Mesodermal cell (in vitro differentiated cells): ENCODE results near the gene FRYL.
"Not testable (repeated sequence)": the region's sequence is repeated elsewhere in the genome, so short reads cannot be mapped to it uniquely, and the experiment has no call there.

Source experiments
- H3K27ac ChIP-seq: 2 replicates; pipeline ENCODE4 v1.7.0; 2013; ENCODE audit warnings: mild to moderate bottlenecking, low read depth, low read length, moderate library complexity; ENCODE audit not compliant: severe bottlenecking
- H3K36me3 ChIP-seq: 2 replicates; pipeline ENCODE4 v1.7.1; 2013; ENCODE audit warnings: mild to moderate bottlenecking, low read length, moderate library complexity; ENCODE audit not compliant: control insufficient read depth, insufficient read depth
- H3K4me1 ChIP-seq: one replicate; pipeline ENCODE4 v1.7.1; 2013; ENCODE audit warnings: mild to moderate bottlenecking, low read length; ENCODE audit not compliant: insufficient read depth, control insufficient read depth, poor library complexity, severe bottlenecking
- H3K4me3 ChIP-seq: 2 replicates; pipeline ENCODE4 v1.7.0; 2013; ENCODE audit warnings: low read length, control low read depth, mild to moderate bottlenecking; ENCODE audit not compliant: insufficient read depth, poor library complexity, severe bottlenecking; ENCODE audit errors: extremely low read depth
- H3K9me3 ChIP-seq: 2 replicates; pipeline ENCODE4 v1.7.1; 2013; ENCODE audit warnings: mild to moderate bottlenecking, low read length, moderate library complexity; ENCODE audit not compliant: control insufficient read depth
- WGBS, 2 experiments: methylation state at CpG; one replicate each; pipeline ENCODE4 v1.1.5; 2013; ENCODE audit warnings: missing lambda C conversion rate in 2 of 2; ENCODE audit not compliant: insufficient coverage in 2 of 2; 5-methylcytosine and 5-hydroxymethylcytosine counted together

The FRYL gene

DNA sequence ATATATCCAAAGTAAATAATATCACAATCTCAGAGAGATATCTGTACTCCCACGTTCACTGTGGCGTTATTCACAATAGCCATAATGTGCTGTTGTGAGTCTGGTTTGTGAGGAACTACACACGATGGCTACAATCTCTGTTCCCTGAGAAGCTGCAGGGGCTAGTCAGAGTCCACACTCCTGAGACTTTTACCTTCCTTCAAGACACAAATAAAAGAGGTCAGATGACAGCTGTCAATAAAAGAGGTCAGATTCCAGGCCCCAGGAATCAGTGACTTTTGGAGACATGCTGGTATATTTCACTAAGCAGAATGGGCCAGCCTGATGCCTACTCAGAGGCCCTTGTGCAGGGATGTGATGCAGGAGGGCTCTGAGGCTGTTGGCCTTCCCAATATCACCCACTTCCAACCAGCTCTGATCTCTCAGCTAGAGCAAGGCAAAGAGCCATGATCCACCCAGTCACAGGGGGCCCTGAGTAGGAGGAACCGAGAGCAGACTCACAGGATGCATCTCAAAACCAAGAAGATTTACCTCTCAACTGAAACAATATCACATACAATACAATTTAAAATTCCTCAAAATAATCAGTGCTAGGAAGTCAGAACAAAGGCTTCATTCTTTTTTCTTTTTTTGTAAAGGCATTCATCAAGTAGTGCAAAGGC is 13.8 kb downstream of the FRYL start:
- peaks cover 15% of the 10 kb centered on the region for H3K36me3 ChIP-seq

DNA sequence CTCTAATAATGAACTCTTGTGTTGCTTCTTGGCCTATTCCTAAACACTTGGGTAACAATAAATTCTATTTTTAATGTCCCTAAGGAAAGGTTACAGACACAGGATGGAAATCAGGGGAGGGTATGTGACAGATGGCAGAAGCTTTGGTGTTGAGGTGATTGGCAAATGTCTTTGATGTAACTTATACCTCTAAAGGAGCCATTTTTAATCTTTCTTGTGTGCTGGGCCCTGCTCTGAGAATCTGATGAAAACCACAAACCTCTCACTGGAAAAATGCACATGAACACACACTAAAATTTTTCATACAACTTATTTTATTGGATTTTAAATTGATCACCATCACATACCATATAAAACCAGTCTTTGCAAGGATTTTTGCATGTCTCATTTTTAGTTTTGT is 17.7 kb downstream of the FRYL start:
- no peaks in the 10 kb centered on the region for H3K4me1 ChIP-seq
- H3K9me3 ChIP-seq: peaks cover 4% of the 10 kb centered on the region
- no peak overlapping the region for H3K27ac ChIP-seq
- H3K4me3 ChIP-seq: no peak overlapping the region
- H3K36me3 ChIP-seq: peaks cover 17% of the 10 kb centered on the region

More for the DNA sequence above, 13.8 kb downstream of the FRYL start:
- peaks cover 4% of the 10 kb centered on the region for H3K9me3 ChIP-seq
- no peak overlapping the region for H3K4me3 ChIP-seq
- no peaks in the 10 kb centered on the region for H3K4me1 ChIP-seq
- WGBS, 2 experiments: 87 to 100% methylated on average over 1 to 2 of the region's 4 CpGs
- no peak overlapping the region for H3K27ac ChIP-seq

DNA sequence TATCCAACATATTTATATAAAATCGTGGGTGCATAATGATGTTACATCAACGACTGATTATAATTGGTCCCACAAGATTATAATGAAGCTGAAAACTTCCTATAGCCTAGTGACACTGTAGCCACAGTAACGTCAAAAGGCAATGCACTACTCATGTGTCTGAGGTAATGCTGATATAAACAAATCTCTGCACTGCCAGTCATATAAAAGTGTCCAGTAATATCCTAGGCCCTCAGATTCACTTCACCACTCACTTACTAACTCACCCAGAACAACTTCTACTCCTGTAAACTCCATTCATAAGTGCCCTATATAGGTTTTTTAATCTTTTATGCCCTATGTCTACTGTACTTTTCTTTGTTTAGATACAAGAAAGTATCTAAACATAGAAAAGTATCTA is 18.8 kb downstream of the FRYL start:
- H3K4me1 ChIP-seq: no peaks in the 10 kb centered on the region
- WGBS, 2 experiments: 100% methylated on average over 2 of the region's 3 CpGs; no CpG with 5 or more reads in 1 of the 2 experiments
- peaks cover 4% of the 10 kb centered on the region for H3K9me3 ChIP-seq
- H3K36me3 ChIP-seq: peaks cover 13% of the 10 kb centered on the region
- H3K4me3 ChIP-seq: no peak overlapping the region
- no peak overlapping the region for H3K27ac ChIP-seq

DNA sequence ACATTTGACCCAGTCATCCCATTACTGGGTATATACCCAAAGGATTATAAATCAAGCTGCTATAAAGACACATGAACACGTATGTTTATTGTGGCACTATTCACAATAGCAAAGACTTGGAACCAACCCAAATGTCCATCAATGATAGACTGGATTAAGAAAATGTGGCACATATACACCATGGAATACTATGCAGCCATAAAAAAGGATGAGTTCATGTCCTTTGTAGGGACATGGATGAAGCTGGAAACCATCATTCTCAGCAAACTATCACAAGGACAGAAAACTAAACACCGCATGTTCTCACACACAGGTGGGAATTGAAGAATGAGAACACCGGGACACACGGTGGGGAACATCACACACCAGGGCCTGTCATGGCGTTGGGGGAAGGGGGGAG is 21.4 kb downstream of the FRYL start:
- not testable (repeated sequence) for H3K4me1 ChIP-seq, H3K9me3 ChIP-seq, H3K4me3 ChIP-seq, H3K27ac ChIP-seq
- 89 to 100% methylated on average over 2 to 3 of the region's 5 CpGs for WGBS, 2 experiments
- peaks cover 13% of the 10 kb centered on the region for H3K36me3 ChIP-seq

- H3K36me3 ChIP-seq: peaks cover 13% of the 10 kb centered on the region
- no peaks in the 10 kb centered on the region for H3K4me1 ChIP-seq
- H3K27ac ChIP-seq: no peak overlapping the region
- no peak overlapping the region for H3K4me3 ChIP-seq
- WGBS, 2 experiments: 82 to 96% methylated on average over 4 of the region's 4 CpGs
- peaks cover 7% of the 10 kb centered on the region for H3K9me3 ChIP-seq
Observed at GRCh38 chr4:48756689-48757220, 23.3 kb downstream of the FRYL start.

DNA sequence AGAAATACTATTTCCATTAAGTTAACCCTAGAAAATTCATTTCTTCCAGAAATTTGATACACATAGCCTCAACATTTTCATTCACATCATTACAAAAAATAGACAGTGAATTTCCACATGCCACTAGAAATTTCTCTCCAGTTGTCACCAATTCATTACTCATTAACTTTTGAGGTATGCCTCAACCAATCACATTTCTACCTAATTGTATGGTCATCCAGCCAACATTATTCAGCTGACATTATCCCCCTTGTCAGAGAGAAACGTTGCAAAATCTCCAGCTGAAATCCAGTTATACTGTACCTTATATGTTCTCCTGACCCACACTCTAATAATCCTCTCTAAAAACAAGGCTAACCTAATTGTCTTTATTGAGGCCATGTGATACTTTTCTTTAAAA is 24.8 kb downstream of the FRYL start:
- 100% methylated on average over 1 of the region's 1 CpG; no CpG with 5 or more reads in 1 of the 2 experiments for WGBS, 2 experiments
- Histone ChIP-seq H3K4me1 (no peaks in the 10 kb centered on the region), H3K36me3 (peaks cover 11% of the 10 kb centered on the region), H3K27ac (no peak overlapping the region), H3K9me3 (peaks cover 7% of the 10 kb centered on the region), H3K4me3 (no peak overlapping the region)

GRCh38 chr4:48753159-48753558 is 26.9 kb downstream of the FRYL start:
- no CpG with 5 or more reads among the region's 1 CpG for WGBS, 2 experiments
- no peaks in the 10 kb centered on the region for H3K4me1 ChIP-seq
- H3K4me3 ChIP-seq: no peak overlapping the region
- no peaks in the 10 kb centered on the region for H3K36me3 ChIP-seq
- H3K27ac ChIP-seq: no peak overlapping the region
- peaks cover 7% of the 10 kb centered on the region for H3K9me3 ChIP-seq

DNA sequence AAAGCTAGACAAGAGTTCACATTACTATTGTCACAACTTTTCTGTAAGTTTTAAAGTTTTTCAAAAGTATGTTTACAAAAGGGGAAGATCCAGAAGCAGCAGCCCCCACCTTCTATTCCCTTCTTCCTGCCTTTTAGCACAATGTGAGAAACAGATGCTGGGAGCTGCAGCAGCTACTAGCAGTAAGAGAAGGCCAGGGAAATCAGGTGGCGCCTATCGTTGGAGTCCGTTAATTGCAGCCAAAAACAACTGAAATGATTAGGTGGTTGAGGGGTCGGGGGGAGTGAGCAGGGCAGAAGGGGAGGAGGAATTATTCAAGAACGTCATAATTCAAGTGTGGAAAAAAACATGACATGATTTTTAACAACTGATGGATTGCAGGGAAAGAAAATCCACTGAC is 27.4 kb downstream of the FRYL start:
- no peaks in the 10 kb centered on the region for H3K4me1 ChIP-seq
- no peak overlapping the region for H3K27ac ChIP-seq
- H3K36me3 ChIP-seq: no peaks in the 10 kb centered on the region
- WGBS, 2 experiments: 92 to 95% methylated on average over 5 of the region's 5 CpGs
- H3K4me3 ChIP-seq: no peak overlapping the region
- peaks cover 7% of the 10 kb centered on the region for H3K9me3 ChIP-seq

- WGBS, 2 experiments: 91 to 100% methylated on average over 1 of the region's 2 CpGs
- H3K4me3 ChIP-seq: no peak overlapping the region
Observed at GRCh38 chr4:48752246-48752645, 27.8 kb downstream of the FRYL start.

GRCh38 chr4:48748949-48749596 is 31.0 kb downstream of the FRYL start:
- 85 to 97% methylated on average over 10 to 11 of the region's 11 CpGs for WGBS, 2 experiments
- no peak overlapping the region for H3K27ac ChIP-seq
- H3K9me3 ChIP-seq: peaks cover 1% of the 10 kb centered on the region
- no peaks in the 10 kb centered on the region for H3K4me1 ChIP-seq
- no peak overlapping the region for H3K4me3 ChIP-seq
- peaks cover 4% of the 10 kb centered on the region for H3K36me3 ChIP-seq

More at GRCh38 chr4:48752246-48752645, 27.8 kb downstream of the FRYL start:
- no peaks in the 10 kb centered on the region for H3K4me1 ChIP-seq
- no peak overlapping the region for H3K27ac ChIP-seq
- no peaks in the 10 kb centered on the region for H3K36me3 ChIP-seq
- H3K9me3 ChIP-seq: peaks cover 7% of the 10 kb centered on the region
